Epithelial cell of proximal tubule (primary cell): ENCODE results near the gene GSG1. TPM values are rescaled to one million over a fixed set of nuclear protein-coding genes. Genes with fewer than 3 reads are reported as not detected.
"Not testable (repeated sequence)": the region's sequence is repeated elsewhere in the genome, so short reads cannot be mapped to it uniquely, and the experiment has no call there.

Experiments
- DNase-seq: peaks from one replicate; pipeline ENCODE4 v3.0.0-alpha.2; 2011; ENCODE audit warnings: low read depth
- H3K4me3 ChIP-seq: 2 replicates; pipeline ENCODE4 v1.5.1; 2011; ENCODE audit warnings: low read depth, mild to moderate bottlenecking, low read length
- CTCF ChIP-seq: conservative IDR thresholded peaks from 2 replicates; pipeline ENCODE4 v1.5.1; 2012; ENCODE audit warnings: low read depth, mild to moderate bottlenecking, low read length
- total RNA-seq: library from RNA; depleted of rRNA; stranded (reverse); fragments of >200 nt; gene quantifications from 2 replicates; pipeline ENCODE4 v1.2.3, GENCODE V29; 2015

The GSG1 gene
- total RNA-seq, 1 donor from 2014 or later, result 0.75 TPM

- no peak for TF ChIP-seq CTCF
- no peak for DNase-seq
- no peak overlapping the region for H3K4me3 ChIP-seq
Observed at GRCh38 chr12:13084898-13085640, 18.4 kb downstream of the GSG1 start.

DNA sequence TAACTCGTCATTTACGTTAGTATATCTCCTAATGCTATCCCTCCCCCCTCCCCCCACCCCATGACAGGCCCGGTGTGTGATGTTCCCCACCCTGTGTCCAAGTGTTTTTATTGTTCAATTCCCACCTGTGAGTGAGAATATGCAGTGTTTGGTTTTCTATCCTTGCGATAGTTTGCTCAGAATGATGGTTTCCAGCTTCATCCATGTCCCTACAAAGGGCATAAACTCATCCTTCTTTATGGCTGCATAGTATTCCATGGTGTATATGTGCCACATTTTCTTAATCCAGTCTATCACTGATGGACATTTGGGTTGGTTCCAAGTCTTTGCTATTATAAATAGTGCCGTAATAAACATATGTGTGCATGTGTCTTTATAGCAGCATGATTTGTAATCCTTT lies 19.8 kb downstream of the GSG1 start:
- H3K4me3 ChIP-seq, DNase-seq: not testable (repeated sequence)

DNA sequence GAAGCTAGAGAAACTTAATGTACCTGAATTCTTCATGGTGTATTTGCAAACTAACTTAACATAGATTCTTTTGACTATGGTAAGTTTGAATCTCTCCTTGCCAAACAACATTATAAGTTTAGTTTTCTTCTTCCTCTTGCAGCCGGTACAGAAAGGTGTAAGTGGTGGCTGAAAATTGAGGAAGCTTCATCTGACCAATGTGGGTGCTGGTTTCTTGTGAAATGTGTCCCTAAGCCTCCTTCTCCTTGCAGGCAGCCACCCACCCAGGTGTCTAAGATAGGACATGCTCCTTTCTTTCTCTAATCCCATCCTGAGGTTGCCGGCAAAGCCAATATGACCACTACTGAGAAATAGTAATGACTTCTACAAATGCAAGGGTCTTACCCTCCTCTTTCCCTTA lies 20.6 kb downstream of the GSG1 start:
- no peak overlapping the region for H3K4me3 ChIP-seq
- no peak for TF ChIP-seq CTCF
- no peak for DNase-seq

DNA sequence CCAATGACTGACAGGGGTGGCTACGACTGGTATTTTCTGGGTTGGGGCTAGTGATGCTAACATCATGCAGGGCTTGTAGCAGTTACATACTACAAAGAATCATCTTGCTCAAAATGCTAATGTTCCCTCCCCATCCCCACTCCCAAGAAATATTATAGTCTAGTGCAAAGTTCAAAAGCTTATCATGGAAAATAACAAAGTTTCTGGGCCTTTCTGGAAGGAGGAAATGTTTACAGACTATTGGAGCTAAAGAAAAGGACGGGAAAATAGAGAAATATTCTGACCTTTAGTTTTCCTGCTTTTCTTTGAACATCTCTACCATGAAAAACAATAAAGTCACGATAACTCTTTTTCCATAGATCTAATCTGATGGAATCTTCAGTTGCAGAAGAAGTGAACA lies 23.2 kb downstream of the GSG1 start:
- H3K4me3 ChIP-seq, result no peak overlapping the region
- no peak for DNase-seq
- no peak for TF ChIP-seq CTCF

DNA sequence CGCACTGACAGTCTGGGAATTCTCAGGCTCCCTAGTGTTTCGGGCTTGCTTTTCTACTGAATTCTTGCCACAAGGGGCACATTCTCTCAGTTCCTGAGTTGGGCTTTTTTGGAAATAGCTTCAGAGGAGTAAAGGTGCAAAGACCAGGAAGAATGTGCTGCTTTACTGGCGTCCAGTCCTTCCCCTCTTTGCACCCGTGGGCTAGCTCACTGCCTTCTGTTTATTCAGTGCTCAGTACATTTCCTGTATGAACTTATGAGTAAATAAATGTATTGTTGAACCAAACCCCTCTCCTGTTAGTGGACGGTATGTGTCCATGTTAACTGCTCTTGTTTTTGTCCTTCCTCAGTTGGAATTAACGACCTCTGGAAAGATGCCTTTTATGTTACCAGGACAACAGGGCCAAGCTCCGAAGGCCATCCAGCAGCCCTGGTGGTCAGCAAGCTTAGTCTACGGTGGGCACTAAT lies 24.0 kb downstream of the GSG1 start:
- no peak for DNase-seq
- TF ChIP-seq CTCF, result no peak
- no peak overlapping the region for H3K4me3 ChIP-seq

- H3K4me3 ChIP-seq, result no peak overlapping the region
- TF ChIP-seq CTCF, result no peak
- no peak for DNase-seq
Observed at GRCh38 chr12:13075786-13076570, 27.5 kb downstream of the GSG1 start.

- DNase-seq, result no peak
- no peak overlapping the region for H3K4me3 ChIP-seq
- TF ChIP-seq CTCF, result no peak
Observed at GRCh38 chr12:13075118-13075480, 28.4 kb downstream of the GSG1 start.
